Lower lobe of right lung (tissue), 2 donors: ENCODE results near the gene RGS6. TPM values are rescaled to one million over a fixed set of nuclear protein-coding genes. Genes with fewer than 3 reads are reported as not detected.

Source experiments
- ATAC-seq, 2 donors: fragments of 200-7000 bp; cut with Tn5 transposase; one replicate each; pipeline ENCODE4 v1.9.1; 2020 to 2022; ENCODE audit warnings: mild to moderate bottlenecking in 2 of 2, moderate library complexity in 2 of 2
- DNase-seq: peaks from one replicate; pipeline ENCODE4 v3.0.0-alpha.2; 2020
- H3K27ac ChIP-seq: fragments of 200-600 bp; one replicate; pipeline ENCODE4 v1.8.0; 2022
- H3K27me3 ChIP-seq: fragments of 200-600 bp; one replicate; pipeline ENCODE4 v1.8.0; 2022; ENCODE audit warnings: low read depth
- H3K36me3 ChIP-seq: fragments of 200-600 bp; one replicate; pipeline ENCODE4 v1.8.0; 2022; ENCODE audit warnings: mild to moderate bottlenecking
- H3K4me1 ChIP-seq: fragments of 200-600 bp; one replicate; pipeline ENCODE4 v1.8.0; 2022
- H3K4me3 ChIP-seq: fragments of 200-600 bp; one replicate; pipeline ENCODE4 v1.8.0; 2022; ENCODE audit warnings: mild to moderate bottlenecking
- H3K9me3 ChIP-seq: fragments of 200-600 bp; one replicate; pipeline ENCODE4 v1.8.0; 2022
- CTCF ChIP-seq: fragments of 200-600 bp; IDR thresholded peaks from one replicate; pipeline ENCODE4 v1.8.0; 2022; ENCODE audit warnings: antibody characterized with exemption, mild to moderate bottlenecking
- intact Hi-C: fragments of 100-400 bp; cut with DNase I; formaldehyde crosslinking; loops from one replicate; pipeline ENCODE4 v1.11.0; 2022
- total RNA-seq: library from RNA; stranded (reverse); fragmentation: NEBNext Ultra II Directional; extraction: Animal tissue kit (Norgen Biotek cat#: 25700); gene quantifications from one replicate; pipeline ENCODE4 v1.2.1, GENCODE V29; 2021
- donor health status: DM: no; HTN: yes; CAD: no; lungs with severe emphysema.

RGS6 gene
- total RNA-seq, 1 donor from 2014 or later, result 2.5 TPM

DNA sequence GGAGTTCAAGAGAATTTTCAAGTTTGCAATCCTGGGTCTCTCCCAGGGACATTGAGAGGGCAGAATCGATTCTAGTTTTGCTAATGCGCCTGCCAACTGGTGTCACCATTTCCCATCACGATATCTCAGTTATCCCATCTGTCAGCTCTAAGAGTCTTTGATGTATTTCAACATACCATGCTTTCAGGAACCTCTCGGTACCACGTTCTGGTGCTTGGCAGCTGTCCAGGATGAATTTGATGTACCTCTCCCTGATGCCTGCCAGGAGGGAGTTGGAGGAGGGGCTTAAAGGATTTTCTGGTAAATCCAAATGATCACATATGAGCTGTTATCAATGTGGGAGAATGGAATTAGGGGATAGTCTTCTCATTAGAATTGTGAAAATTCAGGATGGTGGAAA is 332.5 kb downstream of the RGS6 start:
- intact Hi-C loops, result no loop called here
- ATAC-seq, result no peak
- no peaks in the 10 kb centered on the region for H3K9me3 ChIP-seq
- no peak for TF ChIP-seq CTCF
- no peaks in the 10 kb centered on the region for H3K36me3 ChIP-seq
- H3K27ac ChIP-seq, result no peak overlapping the region
- no peak overlapping the region for H3K4me3 ChIP-seq
- no peaks in the 10 kb centered on the region for H3K27me3 ChIP-seq
- no peaks in the 10 kb centered on the region for H3K4me1 ChIP-seq
- DNase-seq, result no peak

DNA sequence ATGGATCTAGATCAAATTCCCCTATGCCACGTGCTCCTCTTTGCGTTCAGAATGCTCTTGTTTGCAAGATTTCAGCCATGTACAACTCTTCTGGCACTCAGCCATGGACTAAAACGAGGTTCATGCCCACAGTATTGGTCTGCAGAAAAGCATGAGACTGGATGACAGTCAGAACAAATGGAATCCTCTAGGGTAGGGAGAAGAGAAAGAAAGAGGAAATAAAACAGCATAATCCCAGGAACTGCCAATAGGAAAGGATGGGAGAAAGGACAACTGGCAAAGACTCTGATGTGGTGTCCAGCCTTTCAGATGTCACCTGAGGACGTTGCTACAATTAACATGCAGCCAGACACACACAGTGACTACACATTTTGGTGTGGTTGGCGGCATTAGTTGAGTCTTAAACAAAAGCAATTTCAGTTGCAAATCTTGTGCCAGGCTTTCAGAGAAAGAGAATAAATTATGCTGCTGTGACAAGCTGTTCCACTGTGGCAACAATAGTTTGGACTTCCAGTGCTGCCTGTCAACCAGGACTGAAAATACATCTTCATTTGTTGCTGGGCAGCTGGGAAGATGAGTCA is 338.0 kb downstream of the RGS6 start:
- peaks cover 3% of the 10 kb centered on the region for H3K9me3 ChIP-seq
- H3K4me3 ChIP-seq, result no peak overlapping the region
- DNase-seq, result no peak
- H3K4me1 ChIP-seq, result no peaks in the 10 kb centered on the region
- H3K36me3 ChIP-seq, result no peaks in the 10 kb centered on the region
- H3K27ac ChIP-seq, result no peak overlapping the region
- intact Hi-C loops, result no loop called here
- no peak for TF ChIP-seq CTCF
- H3K27me3 ChIP-seq, result no peaks in the 10 kb centered on the region
- no peak for ATAC-seq

DNA sequence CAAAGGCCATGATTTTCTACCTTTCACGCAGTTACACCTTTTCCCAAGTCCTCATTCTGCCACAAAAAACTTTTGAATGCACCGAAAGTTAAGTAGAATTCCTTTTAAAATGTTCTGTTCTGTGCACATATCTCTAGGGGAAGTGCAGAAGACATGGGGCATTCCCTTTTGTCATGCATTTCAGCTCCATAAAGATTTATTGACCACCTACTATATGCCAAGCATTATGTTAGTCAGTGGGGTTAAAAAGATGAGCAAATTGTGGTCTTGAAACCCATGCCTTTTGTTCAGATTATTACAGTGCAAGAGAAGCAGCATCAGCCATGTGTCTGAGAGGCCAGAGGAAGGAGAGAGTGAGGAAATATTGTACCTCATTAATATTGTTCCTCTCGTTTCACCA is 338.5 kb downstream of the RGS6 start:
- ATAC-seq (no peak), DNase-seq (no peak)
- Histone ChIP-seq H3K27ac (no peak overlapping the region), H3K4me3 (no peak overlapping the region), H3K9me3 (peaks cover 3% of the 10 kb centered on the region), H3K27me3 (no peaks in the 10 kb centered on the region), H3K36me3 (no peaks in the 10 kb centered on the region), H3K4me1 (no peaks in the 10 kb centered on the region)
- TF ChIP-seq CTCF, result no peak
- intact Hi-C loops, result no loop called here

DNA sequence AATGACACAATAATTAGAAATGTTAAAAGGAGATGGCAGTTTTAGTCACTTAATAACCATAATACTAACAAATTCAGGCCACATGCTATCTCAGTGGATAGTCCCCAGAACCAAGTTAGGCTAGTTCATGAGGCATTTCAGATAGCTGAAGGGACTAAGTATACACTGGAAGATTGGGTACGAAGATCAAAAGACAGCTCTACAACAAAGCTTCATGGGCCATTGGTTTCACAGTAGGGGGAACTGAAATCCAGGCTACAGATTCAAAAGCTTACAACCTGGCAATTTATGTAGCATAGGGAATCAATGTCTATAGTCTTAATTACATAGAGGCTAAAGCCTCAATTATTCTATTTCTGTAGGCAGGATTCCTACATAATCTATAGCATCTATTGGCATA is 343.0 kb downstream of the RGS6 start:
- no peak for TF ChIP-seq CTCF

GRCh38 chr14:72278316-72278715 is 346.1 kb downstream of the RGS6 start:
- no peaks in the 10 kb centered on the region for H3K4me1 ChIP-seq
- peaks cover 4% of the 10 kb centered on the region for H3K9me3 ChIP-seq
- no peak overlapping the region for H3K27ac ChIP-seq
- intact Hi-C loops, result no loop called here
- DNase-seq (no peak), ATAC-seq (no peak)
- H3K36me3 ChIP-seq, result no peaks in the 10 kb centered on the region
- TF ChIP-seq CTCF, result no peak
- no peaks in the 10 kb centered on the region for H3K27me3 ChIP-seq
- H3K4me3 ChIP-seq, result no peak overlapping the region

More for the DNA sequence above, 343.0 kb downstream of the RGS6 start:
- DNase-seq (no peak), ATAC-seq (no peak)
- Histone ChIP-seq H3K4me1 (no peaks in the 10 kb centered on the region), H3K27me3 (no peaks in the 10 kb centered on the region), H3K27ac (no peak overlapping the region), H3K9me3 (peaks cover 3% of the 10 kb centered on the region), H3K4me3 (no peak overlapping the region), H3K36me3 (no peaks in the 10 kb centered on the region)
- intact Hi-C loops, result no loop called here

- peaks cover 23% of the 10 kb centered on the region for H3K9me3 ChIP-seq
- TF ChIP-seq CTCF, result no peak
- no peak for ATAC-seq
- H3K4me3 ChIP-seq, result no peak overlapping the region
- H3K27me3 ChIP-seq, result no peaks in the 10 kb centered on the region
- H3K4me1 ChIP-seq, result no peaks in the 10 kb centered on the region
- H3K36me3 ChIP-seq, result no peaks in the 10 kb centered on the region
- intact Hi-C loops, result no loop called here
- DNase-seq, result no peak
- H3K27ac ChIP-seq, result no peak overlapping the region
Measured at GRCh38 chr14:72284176-72284575, 351.9 kb downstream of the RGS6 start.
